ENCODE data around the gene AFG1L.
A peak's percentile ranks its signal among the peaks of the same experiment; 100 is the strongest.
"Not testable (repeated sequence)": the region's sequence is repeated elsewhere in the genome, so short reads cannot be mapped to it uniquely, and the experiment has no call there.

Gene AFG1L

DNA sequence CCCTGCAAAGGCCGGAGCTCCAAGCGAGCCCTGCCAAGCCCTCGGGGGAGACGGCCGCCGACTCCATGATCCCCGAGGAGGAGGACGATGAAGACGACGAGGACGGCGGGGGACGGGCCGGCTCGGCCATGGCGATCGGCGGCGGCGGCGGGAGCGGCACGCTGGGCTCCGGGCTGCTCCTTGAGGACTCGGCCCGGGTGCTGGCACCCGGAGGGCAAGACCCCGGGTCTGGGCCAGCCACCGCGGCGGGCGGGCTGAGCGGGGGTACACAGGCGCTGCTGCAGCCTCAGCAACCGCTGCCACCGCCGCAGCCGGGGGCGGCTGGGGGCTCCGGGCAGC is 266.4 kb downstream of the AFG1L start:
- not testable (repeated sequence) for H3K4me1 ChIP-seq (ENCODE audit: control insufficient read depth, insufficient read depth, low read length); H3K27me3 ChIP-seq (ENCODE audit: control insufficient read depth, insufficient read depth, low read length); H3K27ac ChIP-seq (ENCODE audit: low read length); H3K36me3 ChIP-seq (ENCODE audit: control insufficient read depth, insufficient read depth, low read length); DNase-seq (ENCODE audit: low read depth, low spot score); H3K9me3 ChIP-seq (ENCODE audit: control insufficient read depth, insufficient read depth, low read length)
- H3K4me3 ChIP-seq (ENCODE audit: low read length): peak overlapping the region; percentile 65; the same call in 1 of the 2 replicates
- WGBS (ENCODE audit: insufficient coverage, insufficient read length): no CpG with 5 or more reads among the region's 40 CpGs

DNA sequence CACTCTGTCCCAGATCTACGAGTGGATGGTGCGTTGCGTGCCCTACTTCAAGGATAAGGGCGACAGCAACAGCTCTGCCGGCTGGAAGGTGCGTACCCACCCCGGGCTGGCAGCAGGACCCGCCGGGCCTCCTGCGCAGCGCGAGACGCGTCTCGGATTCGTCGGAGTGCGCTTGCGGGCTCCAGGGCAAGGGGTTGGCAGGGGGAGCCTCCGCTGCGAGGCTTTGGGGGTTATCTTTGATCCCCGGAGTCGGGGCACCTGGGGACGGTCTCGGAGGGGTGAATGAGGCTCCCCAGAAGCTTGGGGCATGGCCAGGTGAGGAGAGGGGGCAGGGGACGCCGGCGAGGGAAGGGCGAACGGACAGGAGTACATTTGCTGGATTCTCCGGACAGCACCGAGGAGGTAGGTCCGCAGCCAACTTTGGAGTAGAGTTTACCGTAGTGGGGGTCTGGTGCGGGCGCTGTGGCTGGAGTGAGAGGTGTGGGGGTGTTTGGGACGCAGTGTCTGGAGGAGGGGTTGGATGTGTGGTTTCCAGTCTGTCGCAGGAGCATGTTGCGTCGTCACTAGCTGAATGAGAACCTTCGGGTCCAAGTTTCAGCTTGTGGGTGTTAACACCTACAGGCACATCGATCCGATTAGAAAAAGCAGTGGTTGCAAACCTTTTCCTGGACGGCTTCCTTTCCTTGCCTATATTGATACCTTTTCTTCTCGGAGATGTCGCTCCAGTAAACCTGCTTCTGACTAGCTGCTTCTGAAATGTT is 267.1 kb downstream of the AFG1L start:
- WGBS (ENCODE audit: insufficient coverage, insufficient read length): no CpG with 5 or more reads among the region's 46 CpGs
- Histone ChIP-seq H3K4me3 (ENCODE audit: low read length) (peak overlapping the region; percentile 65), H3K9me3 (ENCODE audit: control insufficient read depth, insufficient read depth, low read length) (no peaks in the 10 kb centered on the region), H3K27ac (ENCODE audit: low read length) (no peak overlapping the region), H3K4me1 (ENCODE audit: control insufficient read depth, insufficient read depth, low read length) (no peaks in the 10 kb centered on the region; the same call in 1 of the 2 replicates), H3K27me3 (ENCODE audit: control insufficient read depth, insufficient read depth, low read length) (peaks cover 2% of the 10 kb centered on the region; the same call in 1 of the 2 replicates), H3K36me3 (ENCODE audit: control insufficient read depth, insufficient read depth, low read length) (no peaks in the 10 kb centered on the region; the same call in 1 of the 2 replicates)
- DNase-seq (ENCODE audit: low read depth, low spot score): no peak

DNA sequence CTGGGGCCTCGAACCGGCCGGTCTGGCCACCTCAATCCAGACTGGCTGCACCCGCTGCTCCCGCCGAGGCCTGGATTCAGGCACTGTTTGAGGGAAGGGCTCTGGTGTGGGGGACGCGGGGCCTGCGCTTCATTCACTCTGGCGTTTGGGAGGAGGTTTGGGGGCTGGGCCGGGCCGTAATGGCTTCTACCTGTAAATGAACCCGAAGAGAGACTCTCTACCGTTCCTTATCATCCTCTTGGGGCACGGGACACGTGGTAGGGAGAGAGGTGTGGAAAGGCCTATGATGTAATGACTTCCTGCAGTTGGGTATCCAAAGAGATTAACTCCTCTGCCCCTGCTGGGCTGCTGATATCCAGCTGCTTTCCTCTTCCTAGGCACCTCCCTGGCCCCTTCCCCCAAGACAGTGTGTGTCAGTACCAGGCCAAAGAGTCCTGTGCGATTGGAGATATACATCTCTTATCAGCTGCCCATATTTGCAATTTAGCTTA is 267.7 kb downstream of the AFG1L start:
- DNase-seq (ENCODE audit: low read depth, low spot score): no peak
- H3K36me3 ChIP-seq (ENCODE audit: control insufficient read depth, insufficient read depth, low read length): no peaks in the 10 kb centered on the region; the same call in 1 of the 2 replicates
- no peaks in the 10 kb centered on the region for H3K9me3 ChIP-seq (ENCODE audit: control insufficient read depth, insufficient read depth, low read length)
- H3K27ac ChIP-seq (ENCODE audit: low read length): no peak overlapping the region
- no CpG with 5 or more reads among the region's 17 CpGs for WGBS (ENCODE audit: insufficient coverage, insufficient read length)
- peak overlapping the region; percentile 65; the same call in 1 of the 2 replicates for H3K4me3 ChIP-seq (ENCODE audit: low read length)
- no peaks in the 10 kb centered on the region; the same call in 1 of the 2 replicates for H3K4me1 ChIP-seq (ENCODE audit: control insufficient read depth, insufficient read depth, low read length)
- H3K27me3 ChIP-seq (ENCODE audit: control insufficient read depth, insufficient read depth, low read length): peaks cover 2% of the 10 kb centered on the region; the same call in 1 of the 2 replicates

DNA sequence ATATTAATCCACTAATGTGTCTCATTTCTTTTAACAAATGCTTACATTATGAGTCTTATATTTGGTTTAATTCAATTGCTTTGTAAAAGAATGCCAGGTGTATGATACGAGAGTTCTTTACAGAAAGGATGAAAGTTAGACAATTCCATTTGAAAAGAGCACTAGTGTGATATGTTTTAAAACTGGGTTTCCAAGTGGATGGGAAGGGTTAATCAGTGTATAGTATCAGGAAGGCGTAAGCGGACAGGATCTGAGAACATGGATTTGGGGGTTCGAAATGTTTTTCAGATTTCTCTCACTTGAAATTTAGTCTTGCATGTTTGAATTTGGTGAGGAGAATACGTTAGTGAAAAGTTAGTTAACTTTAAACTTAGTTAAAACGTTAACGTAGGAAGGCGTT is 268.4 kb downstream of the AFG1L start:
- H3K9me3 ChIP-seq (ENCODE audit: control insufficient read depth, insufficient read depth, low read length): no peaks in the 10 kb centered on the region
- peaks cover 2% of the 10 kb centered on the region; the same call in 1 of the 2 replicates for H3K27me3 ChIP-seq (ENCODE audit: control insufficient read depth, insufficient read depth, low read length)
- no peak overlapping the region for H3K27ac ChIP-seq (ENCODE audit: low read length)
- no peak for DNase-seq (ENCODE audit: low read depth, low spot score)
- H3K4me3 ChIP-seq (ENCODE audit: low read length): no peak overlapping the region
- H3K36me3 ChIP-seq (ENCODE audit: control insufficient read depth, insufficient read depth, low read length): no peaks in the 10 kb centered on the region; the same call in 1 of the 2 replicates
- no peaks in the 10 kb centered on the region; the same call in 1 of the 2 replicates for H3K4me1 ChIP-seq (ENCODE audit: control insufficient read depth, insufficient read depth, low read length)
- 100% methylated on average over 2 of the region's 8 CpGs for WGBS (ENCODE audit: insufficient coverage, insufficient read length)

DNA sequence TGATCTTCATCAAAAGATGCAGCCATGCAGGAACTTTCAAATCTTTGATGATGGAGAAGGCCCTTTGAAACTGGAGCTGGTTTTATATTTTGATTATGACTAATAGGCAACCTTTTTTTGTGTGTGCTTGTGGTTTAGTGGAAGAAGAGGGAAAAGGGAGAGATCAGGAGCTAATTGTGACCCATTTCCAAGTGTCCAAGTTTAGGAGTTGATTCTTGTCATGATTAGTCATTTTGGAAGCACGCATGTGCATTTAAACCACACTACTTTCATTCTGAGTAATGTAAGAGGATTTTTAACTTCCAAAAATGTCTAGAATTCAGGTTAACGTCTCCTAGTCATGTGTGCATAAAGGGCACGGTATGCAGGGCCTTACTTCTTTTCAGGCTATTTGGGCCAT is 269.3 kb downstream of the AFG1L start:
- Histone ChIP-seq H3K9me3 (ENCODE audit: control insufficient read depth, insufficient read depth, low read length) (no peaks in the 10 kb centered on the region), H3K36me3 (ENCODE audit: control insufficient read depth, insufficient read depth, low read length) (no peaks in the 10 kb centered on the region; the same call in 1 of the 2 replicates), H3K4me1 (ENCODE audit: control insufficient read depth, insufficient read depth, low read length) (no peaks in the 10 kb centered on the region; the same call in 1 of the 2 replicates), H3K27ac (ENCODE audit: low read length) (no peak overlapping the region), H3K4me3 (ENCODE audit: low read length) (no peak overlapping the region), H3K27me3 (ENCODE audit: control insufficient read depth, insufficient read depth, low read length) (peaks cover 2% of the 10 kb centered on the region; the same call in 1 of the 2 replicates)
- DNase-seq (ENCODE audit: low read depth, low spot score): no peak
- no CpG with 5 or more reads among the region's 3 CpGs for WGBS (ENCODE audit: insufficient coverage, insufficient read length)

DNA sequence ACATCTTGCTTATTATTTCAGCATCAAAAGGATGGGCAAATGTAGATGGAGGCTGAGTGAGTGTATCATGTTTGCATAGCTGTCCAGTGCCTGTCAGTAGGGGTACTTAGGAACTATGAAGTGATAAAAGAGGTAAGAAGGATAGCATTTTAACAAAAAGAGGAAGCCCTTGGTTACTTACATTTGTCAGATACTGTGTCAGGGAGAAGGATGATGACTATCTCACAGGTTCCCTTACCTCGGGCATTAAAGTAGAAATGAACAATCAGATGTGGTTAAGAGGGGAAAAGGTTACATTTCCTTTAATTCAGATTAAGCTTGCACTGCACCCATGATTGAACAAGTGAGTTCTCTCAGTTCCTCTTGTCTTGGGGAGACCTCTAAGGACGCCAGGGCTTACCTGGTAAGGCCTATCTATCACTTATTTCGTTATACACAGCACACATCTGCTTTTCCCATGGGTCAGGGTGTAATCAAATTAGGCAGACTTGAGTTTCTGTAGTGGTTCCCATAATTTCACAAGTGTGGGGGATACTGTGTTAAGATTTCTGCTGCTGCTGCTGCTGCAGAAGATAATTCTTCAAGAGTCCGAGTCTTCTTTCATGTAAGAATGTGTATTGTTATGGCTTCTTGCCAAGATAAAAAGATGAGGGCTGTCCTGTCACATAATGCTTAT is 270.4 kb downstream of the AFG1L start:
- H3K4me3 ChIP-seq (ENCODE audit: low read length): no peak overlapping the region

DNA sequence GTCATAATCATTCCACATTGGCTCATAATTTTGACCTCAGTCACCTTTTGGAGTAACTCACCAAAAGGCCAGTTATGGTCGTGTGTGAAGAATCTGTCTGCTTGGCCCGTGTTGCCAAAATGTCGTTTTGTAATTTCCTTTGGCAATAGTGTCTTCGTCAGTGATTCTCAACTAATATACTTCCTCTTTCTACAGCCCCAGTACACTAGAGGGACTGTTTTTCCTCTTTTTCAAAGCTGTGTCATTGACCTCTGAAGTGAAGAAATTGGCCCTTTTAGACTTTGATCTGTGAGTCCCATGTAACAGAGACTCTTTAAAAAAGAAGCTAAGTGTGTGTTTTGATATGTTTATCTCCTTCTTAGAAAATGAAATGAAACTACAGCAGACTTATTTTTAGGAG is 271.0 kb downstream of the AFG1L start:
- no peaks in the 10 kb centered on the region; the same call in 1 of the 2 replicates for H3K4me1 ChIP-seq (ENCODE audit: control insufficient read depth, insufficient read depth, low read length)
- peaks cover 2% of the 10 kb centered on the region; the same call in 1 of the 2 replicates for H3K27me3 ChIP-seq (ENCODE audit: control insufficient read depth, insufficient read depth, low read length)
- no peaks in the 10 kb centered on the region for H3K36me3 ChIP-seq (ENCODE audit: control insufficient read depth, insufficient read depth, low read length)
- no peak for DNase-seq (ENCODE audit: low read depth, low spot score)
- H3K4me3 ChIP-seq (ENCODE audit: low read length): no peak overlapping the region
- no peaks in the 10 kb centered on the region for H3K9me3 ChIP-seq (ENCODE audit: control insufficient read depth, insufficient read depth, low read length)
- no CpG with 5 or more reads among the region's 4 CpGs for WGBS (ENCODE audit: insufficient coverage, insufficient read length)
- H3K27ac ChIP-seq (ENCODE audit: low read length): no peak overlapping the region

More for the DNA sequence above, 270.4 kb downstream of the AFG1L start:
- no peaks in the 10 kb centered on the region; the same call in 1 of the 2 replicates for H3K4me1 ChIP-seq (ENCODE audit: control insufficient read depth, insufficient read depth, low read length)
- peaks cover 2% of the 10 kb centered on the region; the same call in 1 of the 2 replicates for H3K27me3 ChIP-seq (ENCODE audit: control insufficient read depth, insufficient read depth, low read length)
- H3K36me3 ChIP-seq (ENCODE audit: control insufficient read depth, insufficient read depth, low read length): no peaks in the 10 kb centered on the region
- H3K9me3 ChIP-seq (ENCODE audit: control insufficient read depth, insufficient read depth, low read length): no peaks in the 10 kb centered on the region
- no peak for DNase-seq (ENCODE audit: low read depth, low spot score)
- WGBS (ENCODE audit: insufficient coverage, insufficient read length): no CpG with 5 or more reads among the region's 4 CpGs
- H3K27ac ChIP-seq (ENCODE audit: low read length): no peak overlapping the region

DNA sequence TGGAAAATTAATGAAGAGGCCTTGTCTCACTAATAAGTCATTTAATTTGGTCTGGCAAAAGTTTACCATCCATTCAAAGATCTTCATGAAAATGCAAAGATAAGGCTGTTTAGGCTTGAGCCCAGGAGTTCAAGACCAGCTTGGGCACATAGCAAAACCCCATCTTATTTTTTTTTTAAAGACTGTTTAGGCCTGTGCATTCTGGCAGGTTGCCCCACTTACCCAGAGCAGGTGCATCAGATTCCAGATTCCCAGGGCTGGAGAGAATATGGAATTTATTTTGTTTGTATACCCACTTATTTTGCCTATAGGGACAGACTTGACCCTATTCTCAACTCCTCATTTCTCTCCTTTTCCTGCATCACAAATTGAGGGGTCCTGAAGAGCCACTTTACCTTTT is 271.6 kb downstream of the AFG1L start:
- Histone ChIP-seq H3K9me3 (ENCODE audit: control insufficient read depth, insufficient read depth, low read length) (no peaks in the 10 kb centered on the region), H3K27ac (ENCODE audit: low read length) (no peak overlapping the region), H3K36me3 (ENCODE audit: control insufficient read depth, insufficient read depth, low read length) (no peaks in the 10 kb centered on the region), H3K4me3 (ENCODE audit: low read length) (no peak overlapping the region), H3K27me3 (ENCODE audit: control insufficient read depth, insufficient read depth, low read length) (peaks cover 2% of the 10 kb centered on the region; the same call in 1 of the 2 replicates), H3K4me1 (ENCODE audit: control insufficient read depth, insufficient read depth, low read length) (no peaks in the 10 kb centered on the region; the same call in 1 of the 2 replicates)
- no peak for DNase-seq (ENCODE audit: low read depth, low spot score)

DNA sequence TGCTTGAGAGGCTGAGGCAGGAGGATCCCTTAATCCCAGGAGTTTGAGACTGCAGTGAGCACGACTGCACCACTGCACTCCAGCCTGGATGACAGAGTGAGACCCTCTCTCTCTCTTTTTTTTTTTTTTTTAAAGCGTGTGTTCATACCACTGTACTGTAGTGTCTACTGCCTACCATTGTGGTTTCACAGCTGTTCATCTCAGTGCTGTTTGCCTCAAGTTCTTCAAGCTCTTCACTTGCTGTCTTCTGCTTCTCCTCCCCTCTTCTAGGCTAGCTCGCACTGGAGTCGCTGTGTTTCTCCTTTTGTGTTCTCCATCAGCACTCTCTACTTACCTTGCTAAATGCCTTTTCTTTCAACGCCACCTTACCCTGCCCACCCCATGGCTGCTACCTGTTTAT is 273.2 kb downstream of the AFG1L start:
- H3K27me3 ChIP-seq (ENCODE audit: control insufficient read depth, insufficient read depth, low read length): no peaks in the 10 kb centered on the region
- H3K27ac ChIP-seq (ENCODE audit: low read length): no peak overlapping the region
- no peaks in the 10 kb centered on the region for H3K36me3 ChIP-seq (ENCODE audit: control insufficient read depth, insufficient read depth, low read length)
- no peak overlapping the region for H3K4me3 ChIP-seq (ENCODE audit: low read length)
- no peak for DNase-seq (ENCODE audit: low read depth, low spot score)
- H3K9me3 ChIP-seq (ENCODE audit: control insufficient read depth, insufficient read depth, low read length): no peaks in the 10 kb centered on the region
- WGBS (ENCODE audit: insufficient coverage, insufficient read length): no CpG with 5 or more reads among the region's 5 CpGs
- no peaks in the 10 kb centered on the region for H3K4me1 ChIP-seq (ENCODE audit: control insufficient read depth, insufficient read depth, low read length)

DNA sequence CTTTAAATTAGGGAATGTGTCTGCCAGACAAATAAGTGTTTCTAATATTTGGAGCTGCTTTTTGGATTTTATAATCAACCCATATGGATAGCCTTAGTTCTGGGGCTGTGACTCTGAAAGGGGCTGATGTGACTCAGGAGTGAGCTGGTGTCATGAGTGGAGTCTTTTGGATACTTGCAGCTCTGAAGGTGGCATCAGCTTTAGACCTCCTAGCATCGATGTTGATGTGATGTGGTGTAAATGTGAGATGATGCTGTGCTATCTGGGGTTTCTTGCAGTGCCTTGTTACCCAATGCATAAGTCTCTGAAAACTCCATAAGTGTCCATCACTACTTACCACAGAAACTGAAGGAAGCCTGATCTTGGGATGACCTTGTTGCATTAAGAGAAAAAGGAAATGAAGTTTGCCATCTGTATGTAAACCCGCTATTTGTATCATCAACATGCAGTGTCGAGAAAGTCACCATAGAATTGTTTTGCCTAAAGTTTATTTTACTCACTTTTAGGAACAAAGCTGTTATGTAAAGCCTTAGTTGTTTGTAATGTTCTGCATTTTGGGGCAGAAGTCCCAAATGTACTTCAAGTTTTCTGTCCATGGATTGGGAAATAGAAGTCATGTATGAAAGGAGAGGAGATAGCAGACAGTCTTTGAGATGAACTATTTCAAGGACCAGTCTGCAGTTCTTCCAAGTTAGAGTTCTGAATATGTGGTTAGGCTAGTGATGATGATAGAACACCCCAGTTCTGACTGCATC is 273.9 kb downstream of the AFG1L start:
- Histone ChIP-seq H3K4me1 (ENCODE audit: control insufficient read depth, insufficient read depth, low read length) (no peaks in the 10 kb centered on the region), H3K36me3 (ENCODE audit: control insufficient read depth, insufficient read depth, low read length) (no peaks in the 10 kb centered on the region), H3K27ac (ENCODE audit: low read length) (no peak overlapping the region), H3K9me3 (ENCODE audit: control insufficient read depth, insufficient read depth, low read length) (no peaks in the 10 kb centered on the region), H3K27me3 (ENCODE audit: control insufficient read depth, insufficient read depth, low read length) (no peaks in the 10 kb centered on the region), H3K4me3 (ENCODE audit: low read length) (no peak overlapping the region)
- no peak for DNase-seq (ENCODE audit: low read depth, low spot score)
- WGBS (ENCODE audit: insufficient coverage, insufficient read length): no CpG with 5 or more reads among the region's 3 CpGs

Measured in iPS DF 6.9 (cell line).